ENCODE data around the gene PTK6. TPM values are rescaled to one million over a fixed set of nuclear protein-coding genes. Genes with fewer than 3 reads are reported as not detected.

Gene PTK6
- total RNA-seq (2021; fragmentation: NEBNext Ultra II Directional; extraction: Animal tissue kit (Norgen Biotek cat#: 25700)), result under 1 TPM in 2 of 6 experiments, not detected in 4; 0.07 TPM
- long read RNA-seq, result 0 reads

GRCh38 chr20:63536997-63537524 is at the start of gene PTK6:
Gene PTK6 (minus strand): TSS chr20:63537376. CDS start chr20:63537314, 62 bp downstream.
- Mint-ChIP-seq H3K4me3 (peak within 1 kb of the TSS; percentile 58; the same call in 1 of the 2 replicates), H3K9me3 (no peaks in the 10 kb centered on the region), H3K4me1 (ENCODE audit: low read depth) (peaks cover 5% of the 10 kb centered on the region; the same call in 1 of the 2 replicates), H3K27ac (peak within 1 kb of the TSS; percentile 65), H3K27me3 (ENCODE audit: insufficient read depth) (no peaks in the 10 kb centered on the region), H3K36me3 (ENCODE audit: low read depth) (no peaks in the 10 kb centered on the region)
- TF ChIP-seq CTCF (IDR thresholded peaks at IDR 0.05), result no peak
- no peak for DNase-seq

GRCh38 chr20:63586797-63587196 is 49.6 kb upstream of the PTK6 start:
- Mint-ChIP-seq H3K9me3 (no peaks in the 10 kb centered on the region), H3K4me1 (ENCODE audit: low read depth) (no peaks in the 10 kb centered on the region), H3K36me3 (ENCODE audit: low read depth) (peaks cover 9% of the 10 kb centered on the region), H3K27me3 (ENCODE audit: insufficient read depth) (peaks cover 6% of the 10 kb centered on the region), H3K27ac (no peak overlapping the region), H3K4me3 (no peak overlapping the region)
- TF ChIP-seq CTCF (IDR thresholded peaks at IDR 0.05), result no peak
- DNase-seq, result no peak

GRCh38 chr20:63585616-63586565 is 48.7 kb upstream of the PTK6 start:
- Mint-ChIP-seq H3K27ac (no peak overlapping the region), H3K4me3 (no peak overlapping the region), H3K9me3 (no peaks in the 10 kb centered on the region), H3K36me3 (ENCODE audit: low read depth) (peaks cover 5% of the 10 kb centered on the region), H3K27me3 (ENCODE audit: insufficient read depth) (peaks cover 6% of the 10 kb centered on the region), H3K4me1 (ENCODE audit: low read depth) (no peaks in the 10 kb centered on the region)
- TF ChIP-seq CTCF (IDR thresholded peaks at IDR 0.05), result no peak
- no peak for DNase-seq

- Mint-ChIP-seq H3K9me3 (no peaks in the 10 kb centered on the region), H3K36me3 (ENCODE audit: low read depth) (peaks cover 5% of the 10 kb centered on the region; the same call in 1 of the 2 replicates), H3K4me1 (ENCODE audit: low read depth) (no peaks in the 10 kb centered on the region), H3K4me3 (no peak overlapping the region), H3K27me3 (ENCODE audit: insufficient read depth) (peaks cover 15% of the 10 kb centered on the region; the same call in 1 of the 2 replicates), H3K27ac (no peak overlapping the region)
- no peak for TF ChIP-seq CTCF (IDR thresholded peaks at IDR 0.05)
- DNase-seq, result no peak
Measured at GRCh38 chr20:63582382-63583063, 45.3 kb upstream of the PTK6 start.

- Mint-ChIP-seq H3K4me1 (ENCODE audit: low read depth) (peaks cover 7% of the 10 kb centered on the region), H3K27ac (no peak overlapping the region), H3K4me3 (no peak overlapping the region), H3K36me3 (ENCODE audit: low read depth) (no peaks in the 10 kb centered on the region), H3K27me3 (ENCODE audit: insufficient read depth) (peaks cover 15% of the 10 kb centered on the region; the same call in 1 of the 2 replicates), H3K9me3 (no peaks in the 10 kb centered on the region)
- DNase-seq, result peak; percentile 28
- peak; percentile 61 for TF ChIP-seq CTCF (IDR thresholded peaks at IDR 0.05)
Measured at GRCh38 chr20:63580796-63581461, 43.8 kb upstream of the PTK6 start.

Measured in HFFc6 (cell line).